H9 (cell line): ENCODE measurements around the gene CMTM2. TPM values are rescaled to one million over a fixed set of nuclear protein-coding genes. Genes with fewer than 3 reads are reported as not detected.

Experiments
- DNase-seq: peaks from one replicate; pipeline ENCODE4 v3.0.0-alpha.2; 2017
- H2AFZ ChIP-seq: one replicate; pipeline ENCODE4 v1.6.1; 2013; ENCODE audit warnings: mild to moderate bottlenecking, low read length, control low read depth, moderate library complexity
- H2AK5ac ChIP-seq: 2 replicates; pipeline ENCODE4 v1.6.1; 2013; ENCODE audit warnings: low read length, control low read depth, mixed read lengths; ENCODE audit not compliant: insufficient read length
- H2BK120ac ChIP-seq: one replicate; pipeline ENCODE4 v1.6.1; 2013; ENCODE audit warnings: low read depth, mild to moderate bottlenecking, low read length, control low read depth, inconsistent platforms; ENCODE audit not compliant: poor library complexity, severe bottlenecking
- H2BK12ac ChIP-seq: 2 replicates; pipeline ENCODE4 v1.6.1; 2013; ENCODE audit warnings: low read length, control low read depth, mixed read lengths, low read depth; ENCODE audit not compliant: insufficient read length
- H2BK15ac ChIP-seq: 2 replicates; pipeline ENCODE4 v1.6.1; 2013; ENCODE audit warnings: low read depth, low read length, control low read depth
- H2BK20ac ChIP-seq: one replicate; pipeline ENCODE4 v1.6.1; 2013; ENCODE audit warnings: low read depth, mild to moderate bottlenecking, low read length, control low read depth, inconsistent platforms; ENCODE audit not compliant: poor library complexity, severe bottlenecking
- H2BK5ac ChIP-seq: 2 replicates; pipeline ENCODE4 v1.6.1; 2013; ENCODE audit warnings: low read length, control low read depth, mixed read lengths; ENCODE audit not compliant: insufficient read length
- H3K14ac ChIP-seq: 2 replicates; pipeline ENCODE4 v1.6.1; 2013; ENCODE audit warnings: low read length, control low read depth; ENCODE audit not compliant: insufficient read depth
- H3K18ac ChIP-seq: 2 replicates; pipeline ENCODE4 v1.6.1; 2013; ENCODE audit warnings: low read depth, mild to moderate bottlenecking, mixed read lengths, low read length, control low read depth; ENCODE audit not compliant: insufficient read length
- H3K23ac ChIP-seq: 2 replicates; pipeline ENCODE4 v1.6.1; 2013; ENCODE audit warnings: low read length, control low read depth, mixed read lengths, low read depth; ENCODE audit not compliant: insufficient read length
- H3K23me2 ChIP-seq: 2 replicates; pipeline ENCODE4 v1.6.1; 2013; ENCODE audit warnings: low read depth, mild to moderate bottlenecking, mixed read lengths, low read length, control low read depth; ENCODE audit not compliant: insufficient read length, poor library complexity, severe bottlenecking
- H3K27ac ChIP-seq: 2 replicates; pipeline ENCODE4 v1.5.1; 2013; ENCODE audit warnings: low read length, control low read depth, mixed read lengths, low read depth; ENCODE audit not compliant: insufficient read length
- H3K27me3 ChIP-seq: 2 replicates; pipeline ENCODE4 v1.6.1; 2013; ENCODE audit warnings: low read length, control low read depth, inconsistent platforms; ENCODE audit not compliant: insufficient read depth
- H3K4ac ChIP-seq: 2 replicates; pipeline ENCODE4 v1.6.1; 2013; ENCODE audit warnings: low read depth, mild to moderate bottlenecking, control low read depth, inconsistent platforms, low read length, moderate library complexity
- H3K4me1 ChIP-seq: 2 replicates; pipeline ENCODE4 v1.6.1; 2013; ENCODE audit warnings: low read length, control low read depth, inconsistent platforms; ENCODE audit not compliant: insufficient read depth
- H3K4me2 ChIP-seq: 2 replicates; pipeline ENCODE4 v1.6.1; 2013; ENCODE audit warnings: low read length, control low read depth, mixed read lengths; ENCODE audit not compliant: insufficient read length, insufficient read depth
- H3K56ac ChIP-seq: 2 replicates; pipeline ENCODE4 v1.6.1; 2013; ENCODE audit warnings: low read depth, mild to moderate bottlenecking, mixed read lengths, low read length, control low read depth; ENCODE audit not compliant: insufficient read length
- H3K79me1 ChIP-seq: 2 replicates; pipeline ENCODE4 v1.6.1; 2013; ENCODE audit warnings: low read depth, mild to moderate bottlenecking, moderate library complexity, low read length, control low read depth, inconsistent platforms; ENCODE audit not compliant: insufficient read depth, poor library complexity, severe bottlenecking
- H3K79me2 ChIP-seq: 2 replicates; pipeline ENCODE4 v1.6.1; 2013; ENCODE audit warnings: low read length, control low read depth, inconsistent platforms; ENCODE audit not compliant: insufficient read depth
- H3K9ac ChIP-seq: 2 replicates; pipeline ENCODE4 v1.6.1; 2013; ENCODE audit warnings: low read length, control low read depth, mixed read lengths; ENCODE audit not compliant: insufficient read length; ENCODE audit errors: extremely low read depth
- H3K9me3 ChIP-seq: one replicate; pipeline ENCODE4 v1.6.1; 2013; ENCODE audit warnings: low read depth, low read length, inconsistent platforms; ENCODE audit not compliant: control insufficient read depth
- H3T11ph ChIP-seq: one replicate; pipeline ENCODE4 v1.6.1; 2013; ENCODE audit warnings: mild to moderate bottlenecking, low read length, control low read depth, inconsistent platforms
- H4K20me1 ChIP-seq: one replicate; pipeline ENCODE4 v1.6.1; 2013; ENCODE audit not compliant: control insufficient read depth, insufficient read length, insufficient read depth
- H4K5ac ChIP-seq: 2 replicates; pipeline ENCODE4 v1.6.1; 2013; ENCODE audit warnings: low read depth, mild to moderate bottlenecking, mixed read lengths, low read length, control low read depth; ENCODE audit not compliant: insufficient read length
- H4K8ac ChIP-seq: replicated peaks from 2 replicates; pipeline ENCODE4 v1.6.1; 2013; ENCODE audit warnings: low read length, control low read depth, mixed read lengths, low read depth; ENCODE audit not compliant: insufficient read length
- H4K91ac ChIP-seq: 2 replicates; pipeline ENCODE4 v1.6.1; 2013; ENCODE audit warnings: low read depth, mild to moderate bottlenecking, moderate library complexity, mixed read lengths, low read length, control low read depth; ENCODE audit not compliant: insufficient read length
- H3K27ac Mint-ChIP-seq, 3 experiments: 2 replicates in 2 of 3; 3 replicates in 1 of 3; pipeline ENCODE4 v1.8.0; 2020 to 2021; ENCODE audit warnings: mixed read lengths in 3 of 3, mild to moderate bottlenecking in 1 of 3, moderate library complexity in 1 of 3
- H3K27me3 Mint-ChIP-seq: 2 replicates; pipeline ENCODE4 v1.8.0; 2021; ENCODE audit warnings: low read depth, mild to moderate bottlenecking, moderate library complexity, mixed read lengths
- H3K36me3 Mint-ChIP-seq, 3 experiments: 2 replicates in 2 of 3; 3 replicates in 1 of 3; pipeline ENCODE4 v1.8.0; 2020 to 2021; ENCODE audit warnings: low read depth in 3 of 3, mixed read lengths in 3 of 3; ENCODE audit not compliant: insufficient read depth in 1 of 3
- H3K4me1 Mint-ChIP-seq, 2 experiments: 2 replicates each; pipeline ENCODE4 v1.8.0; 2020; ENCODE audit warnings: mixed read lengths in 2 of 2
- H3K4me3 Mint-ChIP-seq, 2 experiments: 2 replicates in 1 of 2; 3 replicates in 1 of 2; pipeline ENCODE4 v1.8.0; 2020 to 2021; ENCODE audit warnings: mild to moderate bottlenecking in 2 of 2, mixed read lengths in 2 of 2, moderate library complexity in 1 of 2
- H3K9me3 Mint-ChIP-seq, 2 experiments: 2 replicates in 1 of 2; 3 replicates in 1 of 2; pipeline ENCODE4 v1.8.0; 2020; ENCODE audit warnings: mild to moderate bottlenecking in 2 of 2, mixed read lengths in 2 of 2, moderate library complexity in 1 of 2
- WGBS: extraction: QIAGEN DNeasy Blood & Tissue Kit; methylation state at CpG from one replicate; pipeline ENCODE4 v1.1.7; 2013; ENCODE audit warnings: missing lambda C conversion rate, low lambda C conversion rate, mixed read lengths; ENCODE audit not compliant: insufficient read length; ENCODE audit errors: extremely low coverage; 5-methylcytosine and 5-hydroxymethylcytosine counted together
- total RNA-seq: library from RNA; stranded (reverse); gene quantifications from 2 replicates; pipeline ENCODE4 v1.2.1, GENCODE V29; 2021
- TF ChIP-seq, protein P1 (sequence below): fragments of 200-600 bp; sonication (generic); conservative IDR thresholded peaks from 3 replicates; pipeline ENCODE4 v1.8.0; 2021; ENCODE audit warnings: antibody characterized with exemption, mild to moderate bottlenecking

CMTM2 gene
- total RNA-seq, 1 experiment from 2014 or later: not detected

DNA sequence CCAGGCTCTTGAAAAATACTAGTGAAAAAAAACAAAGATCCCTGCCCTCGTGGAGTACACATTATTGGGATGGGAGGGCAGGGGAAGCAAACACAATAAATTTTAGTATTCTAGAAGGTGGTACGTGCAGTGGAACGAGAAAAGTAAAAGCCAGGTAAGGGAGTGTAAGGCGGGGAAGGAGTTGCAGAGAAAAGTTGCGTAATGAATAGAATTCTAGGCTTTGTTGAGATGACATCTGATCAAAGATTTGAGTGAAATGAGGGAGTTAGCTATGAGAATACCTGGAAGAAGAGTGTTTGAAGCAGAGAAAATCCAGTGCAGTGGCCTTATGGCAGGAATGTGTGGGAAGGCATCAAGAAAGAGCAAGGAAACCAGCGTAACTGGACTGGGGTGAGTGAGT, 24.8 kb upstream of the CMTM2 start:
- Histone ChIP-seq H4K5ac (no peak overlapping the region), H3K27me3 (no peaks in the 10 kb centered on the region; the same call in 1 of the 2 replicates), H2AK5ac (no peak overlapping the region)

More for the DNA sequence above, 24.8 kb upstream of the CMTM2 start:
- peaks cover 7% of the 10 kb centered on the region for H3K23me2 ChIP-seq
- Mint-ChIP-seq H3K27me3 (peaks cover 19% of the 10 kb centered on the region), H3K4me1 (peaks cover 7 to 15% of the 10 kb centered on the region in 2 experiments), H3K27ac (no peak overlapping the region), H3K9me3 (peaks cover 3 to 5% of the 10 kb centered on the region in 2 experiments; a peak in 2 of 5 replicates), H3K4me3 (no peak overlapping the region), H3K36me3 (peaks cover 0 to 11% (median 2%) of the 10 kb centered on the region in 3 experiments; a peak in 4 of 7 replicates)
- H3K9ac ChIP-seq: no peak overlapping the region
- H3K79me1 ChIP-seq: no peaks in the 10 kb centered on the region
- no peak overlapping the region for H2BK12ac ChIP-seq
- no peaks in the 10 kb centered on the region for H3K9me3 ChIP-seq
- DNase-seq: no peak
- H3K27ac ChIP-seq: no peak overlapping the region
- no peak overlapping the region for H2BK5ac ChIP-seq
- no peak overlapping the region for H4K91ac ChIP-seq
- no peak overlapping the region for H3T11ph ChIP-seq
- H3K18ac ChIP-seq: no peak overlapping the region
- H3K56ac ChIP-seq: no peak overlapping the region
- H3K14ac ChIP-seq: no peak overlapping the region
- H3K4me1 ChIP-seq: no peaks in the 10 kb centered on the region
- H2AFZ ChIP-seq: no peak overlapping the region
- no peak overlapping the region for H3K4me2 ChIP-seq
- WGBS: no CpG with 5 or more reads among the region's 6 CpGs
- no peak overlapping the region for H2BK20ac ChIP-seq
- no peak overlapping the region for H2BK15ac ChIP-seq
- peaks cover 3% of the 10 kb centered on the region for H4K20me1 ChIP-seq
- H2BK120ac ChIP-seq: no peak overlapping the region
- TF ChIP-seq, protein P1, sequence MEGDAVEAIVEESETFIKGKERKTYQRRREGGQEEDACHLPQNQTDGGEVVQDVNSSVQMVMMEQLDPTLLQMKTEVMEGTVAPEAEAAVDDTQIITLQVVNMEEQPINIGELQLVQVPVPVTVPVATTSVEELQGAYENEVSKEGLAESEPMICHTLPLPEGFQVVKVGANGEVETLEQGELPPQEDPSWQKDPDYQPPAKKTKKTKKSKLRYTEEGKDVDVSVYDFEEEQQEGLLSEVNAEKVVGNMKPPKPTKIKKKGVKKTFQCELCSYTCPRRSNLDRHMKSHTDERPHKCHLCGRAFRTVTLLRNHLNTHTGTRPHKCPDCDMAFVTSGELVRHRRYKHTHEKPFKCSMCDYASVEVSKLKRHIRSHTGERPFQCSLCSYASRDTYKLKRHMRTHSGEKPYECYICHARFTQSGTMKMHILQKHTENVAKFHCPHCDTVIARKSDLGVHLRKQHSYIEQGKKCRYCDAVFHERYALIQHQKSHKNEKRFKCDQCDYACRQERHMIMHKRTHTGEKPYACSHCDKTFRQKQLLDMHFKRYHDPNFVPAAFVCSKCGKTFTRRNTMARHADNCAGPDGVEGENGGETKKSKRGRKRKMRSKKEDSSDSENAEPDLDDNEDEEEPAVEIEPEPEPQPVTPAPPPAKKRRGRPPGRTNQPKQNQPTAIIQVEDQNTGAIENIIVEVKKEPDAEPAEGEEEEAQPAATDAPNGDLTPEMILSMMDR: no peak
- no peaks in the 10 kb centered on the region for H3K79me2 ChIP-seq
- no peak overlapping the region for H3K4ac ChIP-seq
- H4K8ac ChIP-seq: no peak overlapping the region
- H3K23ac ChIP-seq: no peak overlapping the region
